SU-DHL-6 (cell line): ENCODE results near the gene ASB2.

ENCODE experiments used
- EZH2phosphoT487 ChIP-seq: fragments of 200-600 bp; sonication (generic), shearing (Covaris generic); conservative IDR thresholded peaks from 2 replicates; pipeline ENCODE4 v1.6.1; 2018; ENCODE audit warnings: mild to moderate bottlenecking, antibody characterized with exemption, low read length, moderate library complexity, mixed read lengths
- TF ChIP-seq, protein P1 (sequence below): fragments of 200-600 bp; sonication (generic); IDR thresholded peaks from one replicate; pipeline ENCODE4 v1.5.1; 2017; ENCODE audit warnings: antibody characterized with exemption, mild to moderate bottlenecking, low read length, moderate library complexity; ENCODE audit not compliant: insufficient read depth, poor library complexity, severe bottlenecking

DNA sequence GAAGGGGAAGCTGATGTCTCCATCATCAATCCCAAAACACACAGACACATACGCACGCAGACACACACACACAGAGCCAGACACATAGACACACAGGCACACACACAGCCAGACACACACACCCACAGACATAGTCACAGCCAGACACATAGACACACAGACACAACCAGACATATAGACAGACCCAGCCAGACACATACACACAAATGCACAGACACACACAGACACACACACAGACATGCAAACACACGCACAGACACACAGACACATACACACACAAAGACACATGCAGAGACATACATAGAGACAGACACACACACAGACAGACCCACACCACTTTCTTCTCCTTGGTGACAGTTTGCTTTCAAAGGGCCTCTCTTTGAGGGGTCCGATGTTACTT lies 27.0 kb upstream of the ASB2 start:
- TF ChIP-seq, protein P1, sequence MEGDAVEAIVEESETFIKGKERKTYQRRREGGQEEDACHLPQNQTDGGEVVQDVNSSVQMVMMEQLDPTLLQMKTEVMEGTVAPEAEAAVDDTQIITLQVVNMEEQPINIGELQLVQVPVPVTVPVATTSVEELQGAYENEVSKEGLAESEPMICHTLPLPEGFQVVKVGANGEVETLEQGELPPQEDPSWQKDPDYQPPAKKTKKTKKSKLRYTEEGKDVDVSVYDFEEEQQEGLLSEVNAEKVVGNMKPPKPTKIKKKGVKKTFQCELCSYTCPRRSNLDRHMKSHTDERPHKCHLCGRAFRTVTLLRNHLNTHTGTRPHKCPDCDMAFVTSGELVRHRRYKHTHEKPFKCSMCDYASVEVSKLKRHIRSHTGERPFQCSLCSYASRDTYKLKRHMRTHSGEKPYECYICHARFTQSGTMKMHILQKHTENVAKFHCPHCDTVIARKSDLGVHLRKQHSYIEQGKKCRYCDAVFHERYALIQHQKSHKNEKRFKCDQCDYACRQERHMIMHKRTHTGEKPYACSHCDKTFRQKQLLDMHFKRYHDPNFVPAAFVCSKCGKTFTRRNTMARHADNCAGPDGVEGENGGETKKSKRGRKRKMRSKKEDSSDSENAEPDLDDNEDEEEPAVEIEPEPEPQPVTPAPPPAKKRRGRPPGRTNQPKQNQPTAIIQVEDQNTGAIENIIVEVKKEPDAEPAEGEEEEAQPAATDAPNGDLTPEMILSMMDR = no peak
- no peak for TF ChIP-seq EZH2phosphoT487
